CD4-positive, alpha-beta T cell treated with Interleukin-4 for 4 hours (primary cell): ENCODE data around the gene DNAJC15.
"Not testable (repeated sequence)": the region's sequence is repeated elsewhere in the genome, so short reads cannot be mapped to it uniquely, and the experiment has no call there.

Experiments used
- DNase-seq: peaks from one replicate; pipeline ENCODE4 v3.0.0-alpha.2; 2020

The DNAJC15 gene

DNA sequence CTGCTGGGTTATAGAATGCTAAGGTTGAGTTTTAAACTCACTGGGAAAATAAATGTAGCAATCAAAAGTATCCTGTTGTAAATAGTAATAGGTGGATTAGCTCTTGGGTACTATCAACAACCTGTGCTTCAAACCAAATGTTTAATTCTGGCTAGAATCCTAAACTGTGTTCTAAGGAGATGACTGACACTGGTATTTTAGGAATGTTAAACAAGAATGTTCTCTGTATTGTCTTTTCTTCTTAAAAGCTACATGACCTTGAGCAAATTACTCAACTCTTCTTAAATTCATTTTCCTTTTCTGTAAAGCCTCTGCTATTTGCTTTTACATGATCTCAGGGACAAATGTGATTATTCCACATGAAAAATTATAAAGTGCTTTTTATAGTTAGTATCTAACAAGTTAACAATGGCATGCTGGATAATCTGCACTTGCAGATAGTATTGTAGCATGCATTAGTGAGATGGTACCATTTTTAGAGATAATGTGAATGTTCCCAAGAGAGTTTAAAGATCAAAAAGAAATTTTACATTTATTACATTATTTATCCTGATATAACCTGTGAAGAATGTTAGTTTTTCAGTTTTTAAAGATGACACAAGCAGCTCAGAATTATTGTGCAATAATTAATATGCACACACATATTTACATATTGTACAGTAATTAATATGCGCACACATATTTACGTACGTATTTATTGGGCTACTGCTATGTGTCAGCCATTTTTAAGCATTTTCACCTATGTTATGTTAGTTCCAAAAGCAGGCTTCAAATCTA, 17.7 kb upstream of the DNAJC15 start:
- no peak for DNase-seq

DNA sequence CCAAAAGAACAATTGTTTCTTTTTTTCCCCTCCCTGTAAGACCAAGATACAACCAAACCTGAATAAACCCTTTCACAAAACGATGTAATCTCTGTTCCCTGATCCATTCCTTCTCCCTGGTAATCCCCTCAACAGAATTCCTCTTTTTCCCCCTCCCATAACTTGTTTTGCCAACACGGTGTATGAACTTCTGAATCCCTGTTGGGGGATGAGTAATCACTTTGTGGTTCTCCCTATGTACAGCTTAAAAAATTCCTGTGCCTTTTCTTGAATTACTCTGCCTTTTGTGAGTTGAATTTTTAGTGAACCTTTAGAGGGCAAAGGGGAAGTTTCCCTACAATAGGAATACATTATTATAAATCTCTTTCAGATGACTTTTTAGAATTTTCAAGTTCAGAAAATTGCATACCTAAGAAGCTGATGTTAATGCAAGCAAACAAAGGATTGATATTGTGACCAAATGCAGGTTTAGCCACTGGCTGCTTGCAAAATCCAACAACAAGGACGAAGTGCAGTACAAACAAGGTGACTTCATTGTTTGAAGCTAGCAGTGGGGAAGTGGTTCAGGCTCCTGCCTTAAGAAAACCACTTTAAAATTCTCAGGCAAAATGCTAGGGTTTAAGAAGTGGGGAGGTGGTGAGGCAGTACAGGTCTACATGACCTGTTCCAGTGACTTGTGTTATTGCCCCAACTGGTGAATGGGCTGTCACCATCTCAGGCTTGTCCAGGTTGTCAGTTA, 16.3 kb upstream of the DNAJC15 start:
- no peak for DNase-seq

DNA sequence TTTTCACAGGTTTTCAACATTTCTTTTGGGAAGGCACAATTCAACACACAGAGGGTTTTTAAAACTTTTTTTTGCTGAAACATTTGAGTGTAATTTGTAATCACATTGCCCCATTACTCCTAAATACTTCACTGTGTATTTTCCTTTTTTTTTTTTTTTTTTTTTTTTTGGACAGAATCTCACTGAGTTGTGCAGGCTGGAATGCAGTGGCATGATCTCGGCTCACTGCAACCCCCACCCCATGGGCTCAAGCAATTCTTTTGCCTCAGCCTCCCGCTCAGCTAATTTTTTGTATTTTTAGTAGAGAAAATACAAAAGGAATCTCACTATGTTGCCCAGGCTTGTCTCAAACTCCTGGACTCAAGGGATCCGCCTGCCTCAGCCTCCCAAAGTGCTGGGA, 14.8 kb upstream of the DNAJC15 start:
- no peak for DNase-seq

DNA sequence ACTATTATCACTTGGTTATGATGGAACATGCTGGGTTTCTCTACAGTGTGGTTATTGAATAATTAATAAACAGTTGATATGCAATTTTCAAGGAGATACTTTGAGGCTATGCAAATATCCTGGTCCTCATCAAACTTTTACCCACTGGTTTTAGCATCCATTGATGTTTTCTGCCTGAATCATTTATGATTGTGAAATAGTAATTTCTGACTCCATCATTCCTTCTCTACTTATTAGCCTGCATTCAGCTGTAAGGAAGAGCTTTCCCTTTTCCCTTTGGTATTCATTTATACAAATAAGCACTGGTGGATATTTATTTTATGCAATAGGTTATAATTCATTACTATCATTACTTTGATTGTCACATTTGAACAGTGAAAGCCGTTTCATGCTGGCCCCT, 13.9 kb upstream of the DNAJC15 start:
- no peak for DNase-seq

DNA sequence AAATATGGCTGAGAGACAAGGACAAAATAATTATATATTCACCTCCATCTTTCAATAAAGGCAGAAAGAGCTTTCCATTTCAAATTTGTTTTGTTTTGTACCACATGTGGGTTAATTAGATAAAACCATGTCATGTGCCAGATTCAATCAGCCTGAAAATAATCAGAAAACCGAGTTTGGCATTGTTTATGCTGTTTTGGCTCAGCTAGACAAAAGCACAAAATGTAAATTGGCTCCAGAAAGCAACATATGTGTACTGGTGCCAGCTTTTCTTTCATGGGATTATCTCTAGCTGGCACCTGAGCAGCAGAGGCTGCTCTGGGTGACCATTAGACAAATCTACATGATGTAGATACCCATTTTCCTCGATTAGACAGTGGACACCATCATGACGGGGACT, 9.2 kb upstream of the DNAJC15 start:
- no peak for DNase-seq

DNA sequence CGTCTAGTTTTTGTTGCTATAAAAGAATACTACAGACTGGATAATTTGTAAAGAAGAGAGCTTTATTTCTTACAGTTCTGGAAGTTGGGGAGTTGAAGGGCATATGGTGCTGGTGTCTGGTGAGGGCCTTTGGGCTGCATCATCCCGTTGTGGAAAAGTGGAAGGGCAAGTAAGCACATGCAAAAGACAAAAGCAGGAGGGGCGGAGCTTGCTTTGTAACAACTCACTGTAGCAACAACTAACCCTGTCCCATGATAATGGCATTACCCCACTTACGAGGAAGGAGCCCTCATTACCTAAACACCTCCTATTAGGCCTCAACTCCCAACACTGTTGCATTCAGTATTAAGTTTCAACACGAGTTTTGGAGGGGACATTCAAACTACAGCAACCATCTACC, 7.2 kb upstream of the DNAJC15 start:
- DNase-seq, result no peak

DNA sequence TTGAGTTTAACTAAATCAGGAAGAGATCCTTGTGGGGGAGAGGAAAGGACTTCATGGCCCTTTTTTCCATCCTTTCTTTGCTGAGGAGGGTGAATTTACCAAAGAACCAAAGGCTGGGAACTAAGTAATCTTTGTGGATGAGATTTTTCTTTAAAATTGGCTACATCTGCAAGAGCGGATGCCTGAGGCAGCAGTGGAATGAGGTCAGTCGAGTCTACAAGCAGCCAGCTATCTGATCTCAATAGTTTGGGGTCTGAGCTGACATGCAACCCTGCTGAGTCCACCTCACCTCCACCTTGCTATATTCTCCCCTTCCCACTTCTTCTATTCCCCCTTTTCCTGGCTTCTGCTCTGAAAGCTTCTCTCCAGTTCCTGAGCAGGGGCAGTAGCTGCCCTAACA, 3.6 kb upstream of the DNAJC15 start:
- DNase-seq, result no peak

DNA sequence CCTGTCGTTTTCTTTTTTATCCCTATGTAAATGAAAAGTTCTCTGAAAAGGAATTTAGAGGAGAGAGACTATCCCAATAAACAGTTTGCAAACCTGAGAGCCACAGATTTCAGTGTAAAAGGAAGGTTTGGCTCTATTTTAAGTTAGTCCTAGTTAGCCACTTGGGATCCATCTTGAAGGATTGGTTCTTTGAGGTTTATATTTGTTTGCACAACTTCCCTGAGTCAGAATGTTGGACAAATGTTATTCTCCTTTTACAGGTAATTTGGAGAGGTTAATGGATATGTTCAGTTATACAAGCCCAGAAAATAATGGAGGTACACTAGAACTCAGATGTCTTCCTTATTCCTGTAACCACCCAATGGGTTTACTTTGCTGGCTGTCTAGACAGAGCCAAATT, 2.6 kb upstream of the DNAJC15 start:
- no peak for DNase-seq

DNA sequence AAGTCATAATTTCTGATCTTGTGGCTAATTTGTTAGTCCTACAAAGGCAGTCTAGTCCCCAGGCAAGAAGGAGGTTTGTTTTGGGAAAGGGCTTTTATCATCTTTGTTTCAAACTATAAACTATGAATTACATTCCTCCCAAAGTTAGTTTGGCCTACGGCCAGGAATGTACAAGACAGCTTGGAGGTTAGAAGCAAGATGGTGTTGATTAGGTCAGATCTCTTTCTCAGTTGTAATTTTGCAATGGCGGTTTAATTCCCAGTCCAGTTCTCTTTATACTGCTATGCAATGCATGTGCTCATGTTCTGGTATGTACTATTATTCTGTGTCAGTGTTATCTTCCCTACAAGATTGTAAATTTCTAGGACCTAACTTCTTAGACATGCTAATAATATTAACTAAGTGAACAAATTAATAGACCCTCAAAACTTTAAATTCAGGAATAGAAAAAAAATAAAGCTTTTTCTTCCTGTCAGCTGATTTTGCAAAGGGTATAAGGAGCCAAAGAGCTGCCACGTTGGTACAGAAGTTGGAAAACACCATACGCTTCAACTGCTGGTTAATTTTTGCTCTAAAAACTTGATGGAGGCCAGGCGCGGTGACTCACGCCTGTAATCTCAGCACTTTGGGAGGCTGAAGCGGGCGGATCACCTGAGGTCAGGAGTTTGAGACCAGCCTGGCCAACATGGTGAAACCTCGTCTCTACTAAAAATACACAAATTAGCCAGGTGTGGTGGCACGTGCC, 1.3 kb upstream of the DNAJC15 start:
- DNase-seq, result no peak

DNA sequence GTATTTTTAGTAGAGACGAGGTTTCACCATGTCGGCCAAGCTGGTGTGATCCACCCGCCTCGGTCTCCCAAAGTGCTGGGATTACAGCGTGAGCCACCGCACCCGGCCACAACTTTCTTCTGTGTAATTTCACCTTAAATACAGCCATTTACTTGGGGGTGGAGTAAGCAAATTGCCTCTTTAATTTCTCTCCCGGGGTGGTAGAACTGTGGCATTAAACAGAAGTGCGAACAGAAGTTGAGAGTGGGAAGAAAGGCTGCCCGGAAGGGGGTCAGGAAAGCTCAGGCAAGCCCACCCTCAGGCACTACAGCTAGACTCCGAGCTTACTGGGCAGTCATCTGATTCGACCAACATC, 475 bp upstream of the DNAJC15 start:
- no peak for DNase-seq

DNA sequence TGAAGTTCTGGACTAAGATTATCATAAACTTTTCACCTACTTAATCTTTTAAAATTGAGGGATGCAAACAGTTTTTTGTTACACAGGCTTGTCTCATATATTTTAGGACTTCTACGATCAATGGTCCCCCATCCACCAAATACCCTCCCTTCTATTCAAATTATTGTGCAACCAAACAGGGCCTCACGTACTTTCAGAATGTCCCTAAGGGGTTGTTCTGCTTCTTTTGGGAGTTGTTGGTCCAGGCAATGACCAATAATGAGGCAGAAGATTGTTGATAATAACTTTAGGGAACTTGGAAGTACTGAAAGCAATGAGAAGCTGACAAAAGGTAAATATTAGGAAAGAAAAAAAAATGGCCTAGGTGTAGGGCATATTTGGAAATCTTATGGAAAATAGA, 2.9 kb downstream of the DNAJC15 start:
- no peak for DNase-seq

DNA sequence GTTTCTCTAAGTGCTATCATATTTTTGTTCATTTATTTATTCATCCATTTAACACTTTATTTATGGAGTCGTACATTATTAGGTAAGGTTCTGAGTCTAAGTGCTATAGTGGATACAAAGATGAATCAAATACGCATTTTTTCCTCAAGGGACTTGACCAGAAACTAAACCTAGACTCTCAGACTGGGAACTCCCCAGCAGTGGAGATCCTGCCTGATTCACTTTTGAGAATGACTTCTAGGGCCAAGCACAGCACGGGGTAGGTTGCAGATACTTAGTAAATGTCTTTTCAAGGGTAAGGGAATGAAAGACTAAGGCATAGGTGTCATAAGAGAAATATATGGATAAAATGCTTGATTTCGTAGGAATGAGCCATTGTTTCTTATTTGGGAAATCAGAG, 7.2 kb downstream of the DNAJC15 start:
- no peak for DNase-seq

DNA sequence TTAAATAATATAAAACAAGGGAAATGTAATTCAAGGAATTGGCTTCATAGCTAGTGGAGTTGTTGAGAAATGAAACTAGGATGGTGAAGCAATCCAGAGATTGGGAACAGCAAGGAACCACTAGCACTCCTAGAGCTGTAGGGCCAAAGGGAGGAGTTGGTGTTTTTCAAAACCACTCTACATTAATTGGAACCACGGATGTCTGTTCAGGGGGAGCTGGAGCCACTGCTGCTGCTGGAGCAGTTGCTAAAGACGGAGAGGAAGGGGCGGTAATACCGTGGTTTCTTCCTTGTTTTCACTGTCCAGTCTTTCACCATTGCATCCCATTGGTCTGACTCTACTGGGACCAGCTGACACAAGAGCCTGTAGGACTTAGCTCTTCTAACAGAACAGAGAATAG, 8.5 kb downstream of the DNAJC15 start:
- no peak for DNase-seq

DNA sequence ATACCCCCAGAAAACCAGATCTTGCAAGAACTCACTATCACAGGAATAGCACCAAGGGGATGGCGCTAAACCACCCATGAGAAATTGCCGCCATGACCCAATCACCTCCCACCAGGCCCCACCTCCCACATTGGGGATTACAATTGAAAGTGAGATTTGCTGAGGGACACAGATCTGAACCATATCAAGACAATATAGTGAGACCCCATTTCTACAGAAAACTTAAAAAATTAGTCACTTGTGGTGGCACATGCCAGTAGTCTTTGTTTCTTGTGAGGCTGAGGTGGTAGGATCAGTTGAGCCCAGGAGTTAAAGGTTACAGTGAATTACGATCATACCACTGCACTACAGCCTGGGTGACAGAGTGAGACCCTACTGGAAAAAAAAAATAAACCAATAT, 9.7 kb downstream of the DNAJC15 start:
- DNase-seq, result no peak

DNA sequence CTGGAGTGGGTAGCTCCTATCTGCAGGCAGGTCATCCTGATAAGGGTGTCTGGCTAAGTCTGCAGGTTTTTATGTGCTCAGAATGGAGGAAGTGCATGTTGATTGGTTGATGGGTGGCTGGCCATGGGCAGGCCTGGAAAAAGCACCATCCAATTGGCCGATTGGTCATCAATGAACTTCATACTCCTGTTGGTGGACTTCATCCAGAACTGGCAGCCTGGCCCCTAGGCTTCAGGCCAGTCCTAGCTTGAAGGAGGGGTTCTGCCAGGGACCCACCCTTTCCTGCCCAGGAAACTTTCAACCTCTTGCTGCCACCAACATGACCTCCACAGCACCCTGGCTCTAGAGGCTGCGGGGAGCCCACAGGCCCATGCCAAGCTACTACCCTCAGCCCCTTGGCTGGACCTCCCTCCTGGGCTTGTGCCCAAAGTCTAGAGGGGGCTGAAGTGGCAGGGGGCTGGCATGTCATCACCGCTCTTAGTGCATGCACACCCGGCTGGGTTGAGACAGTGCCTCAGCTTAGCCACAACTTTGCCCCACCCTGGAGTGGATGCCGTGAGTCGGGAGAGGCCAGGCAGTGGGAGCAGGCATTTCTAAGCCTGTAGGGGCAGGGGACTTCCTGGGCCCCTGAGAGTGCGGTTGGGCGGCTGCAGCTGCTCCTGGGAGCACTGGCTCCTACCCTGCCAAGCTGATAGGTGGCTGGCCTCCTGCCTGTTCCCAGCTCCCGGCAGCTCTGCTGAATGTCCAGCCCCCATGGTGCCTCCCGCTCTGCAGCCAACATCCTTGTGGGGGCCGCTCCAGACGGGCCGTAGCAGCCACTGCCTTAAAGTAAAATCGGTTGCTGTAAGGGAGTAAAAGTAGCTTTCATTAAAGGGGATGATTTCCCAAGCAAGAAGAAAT, 13.2 kb downstream of the DNAJC15 start:
- no peak for DNase-seq

DNA sequence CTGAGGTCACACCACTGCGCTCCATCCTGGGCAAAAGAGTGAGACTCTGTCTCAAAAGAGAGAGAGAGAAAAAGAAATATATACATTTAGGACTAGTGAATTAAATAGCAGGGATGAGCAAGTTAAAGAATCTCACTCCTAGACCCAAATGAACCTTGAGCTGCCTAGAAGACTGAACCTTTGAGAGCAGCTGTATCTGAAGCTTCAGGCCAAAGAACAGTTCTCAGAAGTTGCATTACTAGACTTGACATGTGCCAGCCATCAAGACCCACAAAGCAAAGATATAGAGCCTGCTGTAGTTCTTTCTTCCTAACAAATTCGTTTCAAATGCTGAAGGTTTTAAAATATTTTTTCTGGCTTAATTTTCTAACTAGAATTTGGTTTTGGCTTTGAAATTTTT, 16.6 kb downstream of the DNAJC15 start:
- no peak for DNase-seq

DNA sequence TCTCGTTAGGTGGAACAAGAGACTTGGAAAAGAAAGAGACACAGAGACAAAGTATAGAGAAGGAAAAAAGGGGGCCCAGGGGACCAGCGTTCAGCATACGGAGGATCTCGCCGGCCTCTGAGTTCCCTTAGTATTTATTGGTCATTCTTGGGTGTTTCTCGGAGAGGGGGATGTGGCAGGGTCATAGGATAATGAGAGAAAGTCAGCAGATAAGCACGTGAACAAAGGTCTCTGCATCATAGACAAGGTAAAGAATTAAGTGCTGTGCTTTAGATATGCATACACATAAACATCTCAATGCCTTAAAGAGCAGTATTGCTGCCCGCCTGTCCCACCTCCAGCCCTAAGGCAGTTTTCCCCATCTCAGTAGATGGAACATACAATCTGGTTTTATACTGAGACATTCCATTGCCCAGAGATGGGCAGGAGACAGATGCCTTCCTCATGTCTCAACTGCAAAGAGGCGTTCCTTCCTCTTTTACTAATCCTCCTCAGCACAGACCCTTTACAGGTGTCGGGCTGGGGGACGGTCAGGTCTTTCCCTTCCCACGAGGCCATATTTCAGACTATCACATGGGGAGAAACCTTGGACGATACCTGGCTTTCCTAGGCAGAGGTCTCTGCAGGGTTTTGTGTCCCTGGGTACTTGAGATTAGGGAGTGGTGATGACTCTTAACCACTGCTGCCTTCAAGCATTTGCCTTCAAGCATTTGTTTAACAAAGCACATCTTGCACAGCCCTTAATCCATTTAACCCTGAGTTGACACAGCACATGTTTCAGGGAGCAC, 17.4 kb downstream of the DNAJC15 start:
- not testable (repeated sequence) for DNase-seq

DNA sequence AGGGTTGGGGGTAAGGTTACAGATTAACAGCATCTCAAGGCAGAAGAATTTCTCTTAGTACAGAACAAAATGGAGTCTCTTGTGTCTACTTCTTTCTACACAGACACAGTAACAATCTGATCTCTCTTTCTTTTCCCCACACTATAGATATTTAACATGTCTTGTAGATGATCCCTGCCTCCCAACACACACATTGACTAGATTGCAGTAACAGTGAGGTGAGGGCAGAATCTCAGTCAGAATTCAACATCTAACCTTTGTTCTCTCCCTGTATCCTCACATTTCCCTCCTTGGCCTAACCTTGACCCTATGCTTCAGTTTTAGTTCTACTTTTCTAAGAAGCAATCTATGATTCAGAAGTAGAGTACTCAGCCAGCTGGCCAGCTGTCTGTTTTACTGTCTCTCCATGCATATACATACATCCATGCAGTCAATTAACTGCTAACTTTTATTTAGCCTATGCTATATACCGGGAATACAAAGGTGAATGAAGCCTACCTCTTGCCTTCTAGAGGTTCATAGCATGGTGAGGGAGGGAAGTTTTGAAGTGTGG, 18.1 kb downstream of the DNAJC15 start:
- DNase-seq, result no peak

DNA sequence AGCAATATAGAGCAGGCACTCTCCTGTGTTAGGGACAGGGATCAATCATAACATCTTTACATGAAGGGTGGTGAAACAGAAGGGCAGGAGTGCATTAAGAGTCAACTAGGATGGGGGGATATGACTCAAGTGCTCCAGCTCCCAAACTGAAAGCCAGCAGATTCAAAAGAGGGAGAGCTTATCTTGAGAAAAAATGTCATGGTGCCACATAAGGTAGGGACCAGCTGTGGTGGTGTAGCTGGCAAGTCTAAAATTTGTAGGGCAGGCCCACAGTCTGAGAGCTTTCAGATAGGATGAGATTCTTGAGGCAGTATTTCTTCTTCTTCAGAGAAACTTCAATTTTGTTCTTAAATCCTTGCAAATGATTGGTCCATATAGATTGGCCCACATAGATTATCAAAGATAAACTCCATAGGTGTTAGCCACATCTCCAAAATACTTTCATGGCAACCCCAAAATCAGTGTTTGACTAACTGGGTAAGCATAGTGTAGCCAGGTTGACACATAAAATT, 19.1 kb downstream of the DNAJC15 start:
- DNase-seq, result no peak

DNA sequence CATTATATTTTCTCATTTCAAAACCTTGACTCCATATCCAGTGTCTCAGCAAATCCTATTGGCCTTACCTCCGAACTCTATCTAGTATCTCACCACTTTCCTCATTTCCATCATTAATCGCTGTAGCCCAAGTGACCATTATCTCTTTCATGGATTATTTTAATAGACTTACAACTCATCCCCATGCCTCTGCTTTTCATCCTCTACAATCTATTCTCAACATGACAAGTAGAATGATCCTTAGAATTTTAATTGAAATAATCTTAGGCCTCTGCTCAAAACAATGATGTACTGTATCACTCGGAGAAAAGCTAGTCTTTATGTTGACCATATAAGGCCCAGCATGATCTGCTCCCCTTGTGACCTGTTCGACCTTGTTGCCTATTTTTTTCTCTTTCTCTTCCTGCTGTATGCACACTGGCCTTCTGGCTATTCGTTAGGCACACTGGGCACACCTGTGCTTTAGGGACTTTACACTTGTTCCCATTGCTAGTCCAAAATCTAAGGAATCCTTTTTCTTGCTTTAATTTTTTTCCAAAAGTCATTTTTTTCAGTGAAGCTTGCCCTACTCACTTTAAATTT, 21.4 kb downstream of the DNAJC15 start:
- no peak for DNase-seq

DNA sequence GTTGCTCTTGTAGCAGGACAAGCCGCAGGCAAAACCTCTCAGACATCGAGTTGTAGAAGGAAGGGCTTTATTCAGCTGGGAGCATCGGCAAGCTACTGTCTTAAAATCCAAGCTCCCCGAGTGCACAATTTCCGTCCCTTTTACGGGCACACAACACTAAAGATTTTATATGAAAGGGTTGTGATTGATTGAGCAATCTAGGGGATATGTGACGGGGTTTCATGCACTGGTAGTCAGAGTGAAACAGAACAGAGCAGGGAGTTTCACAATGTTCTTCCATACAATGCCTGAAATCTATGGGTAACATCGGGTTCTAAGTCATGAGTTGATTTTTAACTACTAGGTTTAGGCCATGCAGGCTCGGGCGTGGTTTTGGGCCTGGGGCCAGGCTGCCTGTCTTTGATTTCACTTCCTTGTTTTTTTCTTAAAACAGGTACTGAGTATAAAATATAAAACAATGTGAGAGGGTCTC, 22.0 kb downstream of the DNAJC15 start:
- peak; percentile 13 for DNase-seq
